MG63 (cell line): ENCODE results near the gene IL17RD. TPM values are rescaled to one million over a fixed set of nuclear protein-coding genes. Genes with fewer than 3 reads are reported as not detected.

ENCODE experiments used
- DNase-seq: peaks from one replicate; pipeline ENCODE4 v3.0.0-alpha.2; 2020
- H3K27me3 ChIP-seq: fragments of 250-450 bp; sonication (Bioruptor Pico); 2 replicates; pipeline ENCODE4 v1.5.1; 2020; ENCODE audit warnings: mild to moderate bottlenecking, moderate library complexity
- H3K36me3 ChIP-seq: fragments of 250-450 bp; sonication (Bioruptor Pico); 2 replicates; pipeline ENCODE4 v1.5.1; 2020; ENCODE audit warnings: mild to moderate bottlenecking, moderate library complexity
- H3K4me3 ChIP-seq: fragments of 250-450 bp; sonication (Bioruptor Pico); 2 replicates; pipeline ENCODE4 v1.5.1; 2020; ENCODE audit warnings: mild to moderate bottlenecking, moderate library complexity
- H3K9me3 ChIP-seq: fragments of 250-450 bp; sonication (Bioruptor Pico); 2 replicates; pipeline ENCODE4 v1.5.1; 2020; ENCODE audit warnings: mild to moderate bottlenecking, moderate library complexity
- total RNA-seq: library from RNA; depleted of rRNA; stranded (reverse); fragments of >200 nt; shearing (Covaris generic); gene quantifications from 2 replicates; pipeline ENCODE4 v1.2.3, GENCODE V29; 2014; ENCODE audit warnings: low replicate concordance; rRNA removed

The IL17RD gene
- total RNA-seq, result 0.91 and 2.5 TPM in 2 replicates

DNA sequence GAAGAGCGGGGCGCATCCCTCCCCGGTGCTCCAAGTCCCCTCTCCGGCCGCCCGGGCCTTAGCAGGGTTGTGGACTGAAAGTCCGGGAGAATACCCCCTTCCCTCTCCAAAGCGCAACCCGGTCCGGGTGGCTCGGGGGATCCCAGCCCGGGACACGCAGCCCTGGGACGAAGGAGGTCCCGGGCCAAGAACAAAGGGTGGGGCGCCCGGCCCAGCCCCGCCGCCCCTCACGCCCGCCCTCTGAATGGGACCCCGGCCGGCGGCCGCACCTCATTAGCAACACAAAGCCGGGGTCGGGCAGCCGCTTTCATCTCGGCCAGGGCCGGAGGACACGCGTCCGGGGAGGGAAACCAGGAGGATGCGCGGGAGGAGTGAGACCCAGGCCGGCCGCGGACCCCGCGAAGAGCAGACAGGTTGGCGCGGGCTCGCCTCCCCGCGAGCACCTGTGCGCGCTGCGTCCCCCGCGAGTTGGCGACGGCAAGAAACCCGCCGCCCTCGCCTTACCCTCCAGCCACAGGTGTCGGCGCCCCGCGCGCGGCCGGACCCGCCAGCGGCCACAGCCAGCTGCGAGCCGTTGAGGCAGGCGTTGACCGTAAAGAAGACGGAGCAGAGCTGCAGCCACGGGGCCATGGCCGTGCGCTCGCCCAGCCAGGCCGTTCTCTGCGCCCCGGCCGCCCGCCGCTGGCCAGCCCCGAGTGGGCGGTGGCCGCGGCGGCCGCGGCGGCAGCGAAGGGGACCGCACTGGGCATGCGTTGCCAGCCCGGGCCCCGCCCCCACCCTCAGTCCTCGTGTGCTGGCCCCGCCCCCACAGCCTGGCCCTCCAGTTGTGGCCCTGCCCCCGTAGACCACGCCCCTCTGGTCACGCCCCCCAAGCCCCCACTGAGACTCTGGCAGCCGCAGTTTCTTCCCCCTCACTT is at the start of gene IL17RD:
TSS of gene IL17RD (minus strand) at position 697 of the 917 bp plus-strand sequence. CDS start at position 630, 67 bp downstream.
- H3K9me3 ChIP-seq, result no peaks in the 10 kb centered on the region
- DNase-seq, result peak; percentile 60
- H3K36me3 ChIP-seq, result no peaks in the 10 kb centered on the region
- peak within 1 kb of the TSS; percentile 41 for H3K4me3 ChIP-seq
- no peaks in the 10 kb centered on the region for H3K27me3 ChIP-seq

DNA sequence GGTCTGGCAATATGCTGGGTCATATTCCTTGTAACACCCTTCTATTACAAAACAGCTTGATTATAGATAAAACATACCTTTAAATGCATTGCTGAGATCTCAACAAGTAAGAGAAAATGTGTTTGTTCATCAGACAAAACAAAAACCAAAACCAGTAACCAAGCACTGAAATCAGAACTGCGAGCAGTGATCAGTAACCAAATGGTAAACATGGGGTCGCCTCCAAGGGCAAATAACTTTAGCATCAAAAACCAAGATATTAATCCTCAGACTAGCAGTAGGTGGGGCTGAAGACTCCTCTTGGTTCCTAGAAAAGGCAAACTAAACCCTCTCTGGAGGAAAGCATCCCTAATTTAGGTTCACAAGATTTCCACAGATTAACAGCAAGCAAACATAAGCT is 41.3 kb upstream of the IL17RD start:
- no peak for DNase-seq
- H3K27me3 ChIP-seq, result no peaks in the 10 kb centered on the region
- no peaks in the 10 kb centered on the region for H3K9me3 ChIP-seq
- H3K4me3 ChIP-seq, result no peak overlapping the region
- no peaks in the 10 kb centered on the region for H3K36me3 ChIP-seq

DNA sequence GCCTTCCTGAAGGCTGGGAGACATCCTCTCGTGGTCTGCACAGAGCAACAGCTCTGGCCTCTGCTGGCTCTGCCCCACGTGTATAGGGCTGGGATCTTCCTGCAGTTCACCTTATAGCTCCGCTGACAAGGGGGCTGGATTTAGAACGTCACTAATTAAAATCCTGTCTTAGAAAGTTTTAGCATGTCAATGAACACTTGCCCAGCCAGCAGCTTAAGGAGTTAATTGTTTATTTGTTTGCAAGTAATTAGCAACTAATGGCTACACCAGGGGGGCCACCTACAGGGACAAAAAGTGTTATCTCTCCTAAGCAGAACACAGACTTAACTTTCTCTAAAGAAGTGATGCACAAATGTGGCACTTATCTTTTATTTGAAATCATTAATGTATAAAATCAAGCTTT is 34.7 kb upstream of the IL17RD start, which contains the start of gene HESX1:
TSS of gene HESX1 (minus strand) at position 84 of the 403 bp plus-strand sequence. CDS start at position 24, 60 bp downstream.
- no peaks in the 10 kb centered on the region for H3K9me3 ChIP-seq
- H3K4me3 ChIP-seq, result no peak within 1 kb of the TSS
- H3K36me3 ChIP-seq, result no peaks in the 10 kb centered on the region
- no peaks in the 10 kb centered on the region for H3K27me3 ChIP-seq
- no peak for DNase-seq

DNA sequence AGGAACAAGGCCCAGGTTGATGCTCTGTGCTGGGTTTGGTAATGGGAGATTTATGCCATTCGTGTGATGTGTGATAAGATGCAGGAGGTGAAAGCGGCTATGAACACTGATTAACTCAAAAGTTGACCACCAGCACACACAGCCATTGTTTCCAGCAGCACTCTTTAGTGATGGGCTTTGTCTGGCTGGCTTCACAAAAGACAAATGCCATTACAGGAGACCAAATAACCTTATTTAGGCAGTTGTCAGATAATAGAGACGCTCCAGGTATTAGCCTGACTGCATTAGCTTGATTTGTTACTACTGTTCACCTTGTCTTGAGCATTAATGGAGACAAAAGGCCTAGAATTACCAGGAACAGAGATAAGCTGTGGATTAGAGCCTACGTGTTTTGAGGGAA is 29.5 kb upstream of the IL17RD start:
- H3K27me3 ChIP-seq, result no peaks in the 10 kb centered on the region; the same call in 1 of the 2 replicates
- no peaks in the 10 kb centered on the region for H3K9me3 ChIP-seq
- no peaks in the 10 kb centered on the region for H3K36me3 ChIP-seq
- DNase-seq, result no peak
- no peak overlapping the region for H3K4me3 ChIP-seq

- no peaks in the 10 kb centered on the region for H3K9me3 ChIP-seq
- no peak overlapping the region for H3K4me3 ChIP-seq
- H3K36me3 ChIP-seq, result no peaks in the 10 kb centered on the region
- no peak for DNase-seq
- no peaks in the 10 kb centered on the region; the same call in 1 of the 2 replicates for H3K27me3 ChIP-seq
These were observed 26.9 kb upstream of the IL17RD start for GRCh38 chr3:57192028-57192427.

DNA sequence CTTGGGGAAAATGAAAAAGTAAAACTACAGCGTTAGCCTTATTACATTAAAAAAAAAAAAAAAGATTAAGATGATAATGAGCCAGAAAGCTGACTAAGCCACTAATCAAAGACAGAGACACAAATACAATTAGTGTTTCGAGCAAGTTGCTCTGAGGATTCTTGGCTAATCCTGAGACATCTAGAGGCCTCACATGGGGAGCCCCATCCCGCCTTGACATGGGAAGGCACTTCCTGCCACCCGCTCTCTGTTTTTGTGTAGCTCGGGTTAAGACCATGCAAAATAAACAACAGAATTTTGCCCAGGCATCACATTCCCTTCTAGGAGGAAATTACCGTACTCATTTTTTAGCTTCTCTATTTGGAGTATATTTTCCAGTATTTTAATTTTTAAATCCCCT is 19.4 kb upstream of the IL17RD start:
- no peak overlapping the region for H3K4me3 ChIP-seq
- no peaks in the 10 kb centered on the region for H3K36me3 ChIP-seq
- no peaks in the 10 kb centered on the region for H3K27me3 ChIP-seq
- H3K9me3 ChIP-seq, result no peaks in the 10 kb centered on the region
- no peak for DNase-seq

DNA sequence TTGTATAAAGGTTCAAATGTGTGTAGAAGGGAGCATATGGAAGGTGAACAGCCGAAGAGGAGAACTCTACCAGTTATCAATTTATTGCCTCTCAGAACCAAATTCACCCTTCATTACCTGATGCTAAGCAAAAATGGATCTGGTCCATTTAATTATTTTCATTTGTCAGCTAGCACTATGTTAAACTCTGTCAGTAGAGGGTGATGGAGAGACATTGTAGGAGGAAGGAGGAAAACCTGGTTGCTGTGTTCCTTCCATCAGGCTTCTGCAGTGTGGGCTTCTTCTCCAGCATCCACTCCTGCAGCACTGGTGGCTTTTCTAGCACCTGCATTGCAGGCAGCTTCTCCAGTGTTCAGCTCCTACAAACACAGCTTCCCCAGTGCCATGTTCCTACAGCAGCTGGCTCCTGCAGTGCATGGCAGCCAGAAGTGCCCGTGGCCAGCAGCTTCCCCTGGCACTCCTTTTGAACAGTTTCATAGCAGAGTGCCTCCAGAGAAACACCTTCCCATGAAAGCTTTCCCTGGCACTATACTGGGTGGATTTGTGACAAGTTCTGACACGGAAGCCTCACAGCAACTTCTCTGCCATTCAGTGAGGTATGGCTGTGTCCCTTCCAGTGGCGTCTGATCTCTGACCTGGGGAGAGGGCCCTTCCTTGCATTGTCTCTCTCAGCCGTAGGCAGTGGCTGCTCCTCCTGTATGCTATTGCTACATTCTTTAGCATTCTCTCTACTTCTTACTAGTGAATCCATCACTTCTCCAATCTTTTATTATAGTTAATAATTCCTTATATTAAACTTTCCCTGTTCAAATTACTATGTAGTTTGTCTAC is 14.6 kb upstream of the IL17RD start:
- no peaks in the 10 kb centered on the region for H3K27me3 ChIP-seq

GRCh38 chr3:57176045-57176444 is 10.9 kb upstream of the IL17RD start:
- Histone ChIP-seq H3K9me3 (no peaks in the 10 kb centered on the region), H3K36me3 (no peaks in the 10 kb centered on the region), H3K4me3 (no peak overlapping the region), H3K27me3 (no peaks in the 10 kb centered on the region)
- no peak for DNase-seq

More for the DNA sequence above, 14.6 kb upstream of the IL17RD start:
- Histone ChIP-seq H3K4me3 (no peak overlapping the region), H3K36me3 (no peaks in the 10 kb centered on the region), H3K9me3 (no peaks in the 10 kb centered on the region)
- no peak for DNase-seq

DNA sequence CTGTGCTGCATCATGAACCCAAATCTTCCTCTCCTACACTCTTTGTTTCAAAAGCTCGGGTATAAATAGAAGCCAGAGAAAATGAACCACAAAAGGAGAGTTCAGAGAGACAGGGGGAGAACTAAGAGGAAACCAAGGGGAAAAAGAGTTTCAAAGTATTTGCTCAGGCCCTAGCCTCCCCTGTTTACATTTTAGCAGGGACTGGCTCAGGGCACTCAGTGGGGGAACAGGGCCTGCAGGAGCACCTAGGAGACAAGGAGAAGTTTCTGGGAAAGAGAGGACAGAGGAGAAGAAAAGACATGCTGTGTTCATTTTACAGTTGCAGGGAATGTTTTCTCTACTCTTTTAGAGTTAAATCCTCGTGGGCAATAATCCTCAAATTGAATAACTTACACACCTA is 8.5 kb upstream of the IL17RD start:
- Histone ChIP-seq H3K9me3 (no peaks in the 10 kb centered on the region), H3K36me3 (no peaks in the 10 kb centered on the region), H3K4me3 (no peak overlapping the region), H3K27me3 (no peaks in the 10 kb centered on the region)
- DNase-seq, result no peak

- no peak for DNase-seq
- H3K36me3 ChIP-seq, result no peaks in the 10 kb centered on the region
- no peak overlapping the region for H3K4me3 ChIP-seq
- no peaks in the 10 kb centered on the region for H3K9me3 ChIP-seq
- no peaks in the 10 kb centered on the region for H3K27me3 ChIP-seq
These were observed 5.8 kb upstream of the IL17RD start for GRCh38 chr3:57170946-57171345.

DNA sequence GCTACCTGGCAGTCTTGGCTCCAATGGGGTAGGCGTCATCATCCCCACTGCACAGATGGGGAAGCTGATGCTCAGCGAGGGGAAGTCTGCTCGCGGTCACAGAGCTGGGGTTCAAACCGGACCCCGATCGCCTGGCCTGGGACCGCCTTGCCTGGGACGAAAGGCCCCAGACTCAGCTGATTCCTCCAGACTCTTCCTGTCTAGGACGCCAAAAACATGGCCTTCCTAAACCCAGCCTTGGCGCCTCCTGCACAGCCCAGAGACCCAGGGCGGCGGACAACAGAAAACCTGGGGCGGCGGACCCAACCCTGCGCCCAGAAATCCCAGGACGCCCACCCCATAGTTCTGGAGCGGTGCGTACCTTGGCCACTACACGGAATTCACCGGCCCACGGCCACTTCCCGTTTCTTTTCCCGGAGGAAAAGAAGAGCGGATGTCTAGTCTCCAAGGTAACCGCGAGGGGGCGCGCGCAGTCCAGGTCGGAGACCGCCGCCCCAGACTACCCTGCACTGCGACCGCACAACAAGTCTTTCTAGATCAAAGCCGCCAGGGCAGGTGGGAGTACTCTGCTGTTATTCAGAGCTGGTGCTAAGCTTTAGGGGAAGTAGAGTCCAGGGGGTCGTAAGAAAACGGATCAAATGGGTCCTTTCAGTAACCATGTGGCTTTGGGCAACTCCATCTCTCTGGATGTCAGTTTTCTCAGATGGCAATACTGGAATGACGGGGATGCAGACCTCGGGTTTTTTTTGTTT is 4.9 kb upstream of the IL17RD start:
- H3K4me3 ChIP-seq, result peak overlapping the region; percentile 42

DNA sequence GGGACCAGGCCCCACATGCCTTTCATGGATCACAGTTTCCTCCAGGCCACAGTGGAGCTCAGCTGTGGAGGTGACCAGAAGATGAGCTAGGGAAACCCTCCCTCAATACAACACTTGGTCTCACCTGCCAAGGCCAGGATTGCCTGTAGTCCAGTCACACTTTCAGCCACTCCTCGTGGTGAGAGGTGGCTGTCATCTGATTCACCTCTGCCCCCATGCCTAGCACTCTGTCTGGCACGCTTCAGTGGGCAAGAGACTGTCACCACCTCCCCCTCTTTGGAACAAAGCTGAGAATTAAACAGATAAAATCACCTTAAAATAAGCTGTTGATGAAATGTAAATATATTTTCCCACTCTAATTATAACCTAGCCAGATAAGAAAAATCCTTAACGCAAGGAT is 4.0 kb upstream of the IL17RD start:
- Histone ChIP-seq H3K4me3 (no peak overlapping the region), H3K27me3 (no peaks in the 10 kb centered on the region), H3K9me3 (no peaks in the 10 kb centered on the region), H3K36me3 (no peaks in the 10 kb centered on the region)
- DNase-seq, result no peak

More for the DNA sequence above, 4.9 kb upstream of the IL17RD start:
- peak; percentile 58 for DNase-seq
- Histone ChIP-seq H3K9me3 (no peaks in the 10 kb centered on the region), H3K27me3 (no peaks in the 10 kb centered on the region), H3K36me3 (no peaks in the 10 kb centered on the region)

DNA sequence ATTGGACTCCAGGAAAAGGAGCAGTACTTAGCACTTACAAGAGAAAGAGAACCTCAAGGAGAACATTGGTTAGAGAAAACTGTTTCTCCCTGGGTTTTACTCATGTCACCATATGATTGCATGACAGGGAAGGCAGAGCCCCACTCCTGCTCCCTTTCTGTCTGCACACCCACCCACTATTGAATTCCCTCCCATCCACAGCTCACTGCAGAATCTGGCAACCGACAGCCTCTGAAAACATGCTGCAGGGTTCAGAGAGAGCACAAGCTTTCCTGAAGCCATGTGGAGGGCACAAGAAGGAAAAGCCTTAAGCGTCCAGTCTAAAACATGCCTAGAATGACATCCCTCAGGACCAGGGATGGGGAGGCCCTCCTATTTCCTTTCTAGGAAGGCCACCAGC is 3.0 kb upstream of the IL17RD start:
- Histone ChIP-seq H3K4me3 (no peak overlapping the region), H3K9me3 (no peaks in the 10 kb centered on the region), H3K36me3 (no peaks in the 10 kb centered on the region), H3K27me3 (no peaks in the 10 kb centered on the region)
- DNase-seq, result no peak

DNA sequence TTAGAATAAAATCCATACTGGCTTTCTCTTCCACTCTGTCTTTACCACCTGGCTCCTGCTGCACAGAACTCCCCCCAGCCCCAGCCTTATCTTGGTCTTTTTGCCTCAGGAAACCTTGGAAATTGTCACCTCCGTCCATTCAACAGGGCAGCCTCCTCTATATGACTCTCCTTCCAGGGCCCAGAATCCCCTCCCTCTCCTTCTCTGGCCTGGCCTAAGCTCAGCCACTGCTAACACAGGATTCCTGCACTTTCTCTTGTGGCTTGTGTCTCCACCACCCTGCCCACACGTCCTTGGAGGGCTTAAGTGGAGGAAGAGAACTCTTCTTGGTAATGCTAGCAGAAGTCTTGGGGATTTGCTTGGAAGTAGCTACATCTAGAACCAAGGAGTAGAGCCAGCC is 1.5 kb upstream of the IL17RD start:
- Histone ChIP-seq H3K36me3 (no peaks in the 10 kb centered on the region), H3K27me3 (no peaks in the 10 kb centered on the region), H3K9me3 (no peaks in the 10 kb centered on the region), H3K4me3 (no peak overlapping the region)
- no peak for DNase-seq

DNA sequence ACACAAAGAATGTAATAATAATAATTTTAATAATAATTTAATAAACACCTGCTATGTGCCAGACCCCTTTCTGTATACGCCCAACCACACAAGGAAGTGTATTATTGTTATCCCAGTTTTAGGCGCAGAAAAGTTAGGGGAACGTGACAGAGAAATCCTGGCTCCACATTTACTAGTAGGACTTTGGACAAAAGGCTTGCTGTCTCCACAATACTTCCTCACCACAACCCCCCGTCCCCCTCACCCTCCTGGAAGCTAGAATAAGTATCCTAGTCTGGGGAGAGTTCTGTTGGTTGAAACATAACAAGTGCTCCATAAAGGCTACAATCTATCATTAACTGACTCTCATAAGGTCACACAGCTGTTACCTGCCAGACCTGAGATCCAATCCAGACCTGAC is 488 bp upstream of the IL17RD start:
- Histone ChIP-seq H3K4me3 (peak overlapping the region; percentile 17; the same call in 1 of the 2 replicates), H3K36me3 (no peaks in the 10 kb centered on the region), H3K27me3 (no peaks in the 10 kb centered on the region), H3K9me3 (no peaks in the 10 kb centered on the region)
- no peak for DNase-seq

- no peak for DNase-seq
- Histone ChIP-seq H3K9me3 (no peaks in the 10 kb centered on the region), H3K4me3 (no peak overlapping the region), H3K36me3 (no peaks in the 10 kb centered on the region), H3K27me3 (no peaks in the 10 kb centered on the region)
These were observed 916 bp downstream of the IL17RD start for GRCh38 chr3:57164217-57164656.
